AG09309 (cell line): ENCODE results near the gene WASF2.

Source experiments
- DNase-seq: peaks from one replicate; pipeline ENCODE4 v3.0.0-alpha.2; 2010; ENCODE audit warnings: low read depth
- H3K4me3 ChIP-seq: 2 replicates; pipeline ENCODE4 v1.5.1; 2011; ENCODE audit warnings: mild to moderate bottlenecking, low read depth, low read length, moderate library complexity; ENCODE audit not compliant: control insufficient read depth
- TF ChIP-seq, protein P1 (sequence below): IDR thresholded peaks from 2 replicates; pipeline ENCODE4 v1.5.1; 2011; ENCODE audit warnings: mild to moderate bottlenecking, low read depth, low read length, inconsistent platforms; ENCODE audit not compliant: insufficient read depth, control insufficient read depth; ENCODE audit errors: missing control alignments

WASF2 gene

DNA sequence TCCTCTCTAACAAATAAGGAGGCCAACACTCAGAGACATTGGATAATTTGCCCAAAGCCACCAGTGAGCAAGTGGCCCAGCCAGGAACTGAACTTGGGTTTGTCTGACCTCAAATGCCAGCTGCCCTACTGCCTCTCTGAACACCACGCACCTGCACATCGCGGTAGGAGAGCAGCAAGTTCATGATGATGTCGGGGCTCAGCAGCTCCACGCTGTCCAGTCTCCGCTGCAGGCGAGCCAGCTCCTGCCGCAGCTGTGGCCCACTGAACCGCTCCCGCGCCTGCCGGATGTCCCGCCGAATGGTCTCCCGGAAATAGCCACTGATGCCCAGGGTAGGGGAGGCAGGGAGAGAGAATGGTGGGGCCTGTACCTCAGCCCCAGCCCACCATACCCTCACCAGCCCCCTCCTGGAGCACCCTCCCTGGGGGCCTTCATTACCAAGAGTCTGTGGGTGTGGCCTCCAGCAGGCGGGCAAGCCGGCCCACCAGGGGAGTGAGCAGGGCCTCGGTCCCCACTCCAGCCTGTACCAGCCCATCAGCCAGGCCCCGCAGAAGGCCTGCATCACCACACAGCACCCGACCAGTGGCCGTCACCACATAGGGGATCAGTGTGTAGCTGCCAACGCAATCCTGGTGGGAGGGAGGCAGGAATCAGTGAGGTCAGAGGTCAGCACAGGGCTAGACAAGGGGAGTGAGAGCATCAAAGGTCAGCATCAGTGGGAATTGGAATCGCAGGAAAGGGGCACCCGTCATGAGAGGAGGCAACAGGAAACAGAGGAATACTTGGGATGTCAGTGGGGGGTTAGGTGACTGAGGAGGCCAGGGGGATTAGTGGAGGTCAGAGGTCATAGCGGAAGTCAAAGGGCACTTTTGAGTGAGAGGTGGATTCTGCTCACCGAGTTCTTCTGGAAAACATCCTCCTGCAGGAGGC lies 125.9 kb downstream of the WASF2 start:
- TF ChIP-seq, protein P1, sequence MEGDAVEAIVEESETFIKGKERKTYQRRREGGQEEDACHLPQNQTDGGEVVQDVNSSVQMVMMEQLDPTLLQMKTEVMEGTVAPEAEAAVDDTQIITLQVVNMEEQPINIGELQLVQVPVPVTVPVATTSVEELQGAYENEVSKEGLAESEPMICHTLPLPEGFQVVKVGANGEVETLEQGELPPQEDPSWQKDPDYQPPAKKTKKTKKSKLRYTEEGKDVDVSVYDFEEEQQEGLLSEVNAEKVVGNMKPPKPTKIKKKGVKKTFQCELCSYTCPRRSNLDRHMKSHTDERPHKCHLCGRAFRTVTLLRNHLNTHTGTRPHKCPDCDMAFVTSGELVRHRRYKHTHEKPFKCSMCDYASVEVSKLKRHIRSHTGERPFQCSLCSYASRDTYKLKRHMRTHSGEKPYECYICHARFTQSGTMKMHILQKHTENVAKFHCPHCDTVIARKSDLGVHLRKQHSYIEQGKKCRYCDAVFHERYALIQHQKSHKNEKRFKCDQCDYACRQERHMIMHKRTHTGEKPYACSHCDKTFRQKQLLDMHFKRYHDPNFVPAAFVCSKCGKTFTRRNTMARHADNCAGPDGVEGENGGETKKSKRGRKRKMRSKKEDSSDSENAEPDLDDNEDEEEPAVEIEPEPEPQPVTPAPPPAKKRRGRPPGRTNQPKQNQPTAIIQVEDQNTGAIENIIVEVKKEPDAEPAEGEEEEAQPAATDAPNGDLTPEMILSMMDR = no peak
- DNase-seq = no peak
- H3K4me3 ChIP-seq = no peak overlapping the region

DNA sequence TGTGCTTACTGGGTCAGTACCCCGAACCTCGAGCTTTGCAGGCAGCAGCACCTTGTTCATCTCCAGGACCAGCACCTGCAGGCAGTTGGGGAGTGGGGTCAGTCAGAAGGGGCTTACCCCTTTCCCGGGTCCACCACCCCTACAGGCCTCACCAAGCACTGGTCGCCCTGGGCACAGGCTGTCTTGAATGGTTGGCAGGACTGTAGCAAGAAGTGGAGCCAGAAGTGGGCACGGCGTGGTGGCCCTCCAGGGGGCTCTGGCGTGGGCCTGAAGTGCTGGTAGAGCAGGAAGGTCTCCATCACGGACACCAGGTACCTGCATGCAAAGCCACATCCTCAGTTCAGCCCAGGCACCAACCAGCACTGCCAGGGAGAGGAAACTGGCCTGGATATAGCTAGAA lies 128.4 kb downstream of the WASF2 start:
- H3K4me3 ChIP-seq = no peak overlapping the region
- DNase-seq = no peak
- TF ChIP-seq, protein P1 = no peak

DNA sequence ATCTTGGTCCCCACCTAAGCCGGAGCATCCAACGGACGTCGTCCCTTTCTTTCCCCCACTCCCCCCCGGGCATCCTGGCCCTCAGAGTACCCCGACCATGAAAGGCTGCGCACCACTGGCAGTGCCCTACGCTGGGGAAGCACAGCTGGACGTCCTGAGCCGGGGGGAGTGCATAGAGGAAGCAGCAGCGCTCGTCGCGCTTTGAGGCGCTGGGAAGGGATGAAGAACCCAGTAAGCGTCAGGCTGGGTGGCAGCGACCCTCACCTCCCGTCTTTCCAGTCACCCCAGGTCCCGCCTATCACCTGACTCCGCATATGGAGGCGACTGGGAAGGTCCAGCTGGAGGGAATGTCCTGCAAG lies 128.9 kb downstream of the WASF2 start:
- H3K4me3 ChIP-seq = no peak overlapping the region
- DNase-seq = no peak
- TF ChIP-seq, protein P1 = no peak

DNA sequence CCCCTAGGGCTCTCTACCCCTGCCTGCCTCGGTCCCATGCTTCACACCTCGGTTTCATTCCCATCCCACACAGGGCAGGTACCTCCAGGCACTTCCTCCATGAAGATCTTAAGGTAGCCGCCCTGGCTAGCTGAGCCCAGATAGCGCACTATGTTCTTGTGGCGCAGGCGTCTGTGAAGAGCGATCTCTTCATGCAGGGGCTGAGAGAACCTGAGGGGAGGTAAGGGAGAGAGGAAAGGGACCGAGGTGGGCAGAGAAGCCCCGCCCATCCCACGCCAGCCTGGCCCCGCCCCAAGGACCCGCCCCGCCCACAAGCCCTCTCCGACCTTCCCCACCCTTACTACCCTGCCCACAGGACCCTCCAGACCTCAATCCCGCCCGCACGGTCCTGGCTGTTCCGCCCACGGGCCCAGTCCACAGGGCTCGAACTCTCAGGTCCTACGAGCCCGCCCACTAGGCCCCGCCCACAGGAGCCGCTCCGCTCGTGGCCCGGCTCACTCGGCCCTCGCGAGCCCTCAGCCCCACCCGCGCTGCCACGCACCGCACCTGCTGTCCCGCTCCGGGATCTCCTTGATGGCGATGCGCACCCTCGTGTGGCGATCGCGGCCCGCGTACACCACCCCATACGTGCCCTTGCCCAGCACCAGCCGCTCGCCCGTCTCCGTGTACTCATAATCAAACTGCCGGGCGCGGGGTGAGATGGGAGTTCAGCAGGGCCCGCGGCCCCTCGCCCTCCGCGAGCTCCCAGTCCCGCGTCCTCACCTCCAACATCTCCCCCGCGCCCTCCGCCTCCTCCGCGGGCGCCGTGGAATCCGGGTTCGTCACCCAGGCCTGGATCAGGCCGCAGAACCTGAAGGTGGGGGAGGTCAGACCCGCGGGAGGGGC lies 129.6 kb downstream of the WASF2 start:
- no peak for DNase-seq
- TF ChIP-seq, protein P1 = no peak
- H3K4me3 ChIP-seq = no peak overlapping the region

DNA sequence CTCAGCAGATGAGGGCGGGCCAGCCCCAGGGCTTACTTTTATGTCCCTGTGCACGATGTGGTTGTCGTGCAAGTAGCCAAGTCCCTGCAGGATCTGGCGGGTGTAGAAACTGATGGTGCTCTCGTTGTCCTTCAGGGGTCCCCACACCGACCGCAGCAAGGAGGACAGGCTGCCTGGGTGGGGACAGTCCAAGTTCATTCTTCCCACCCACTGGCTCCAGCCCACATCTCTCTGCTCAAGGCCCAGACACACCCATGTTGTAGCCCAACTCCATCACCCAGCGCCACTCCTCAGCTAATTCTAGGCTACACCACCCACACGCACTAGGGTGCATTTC lies 130.2 kb downstream of the WASF2 start:
- DNase-seq = no peak
- TF ChIP-seq, protein P1 = no peak
- H3K4me3 ChIP-seq = no peak overlapping the region

DNA sequence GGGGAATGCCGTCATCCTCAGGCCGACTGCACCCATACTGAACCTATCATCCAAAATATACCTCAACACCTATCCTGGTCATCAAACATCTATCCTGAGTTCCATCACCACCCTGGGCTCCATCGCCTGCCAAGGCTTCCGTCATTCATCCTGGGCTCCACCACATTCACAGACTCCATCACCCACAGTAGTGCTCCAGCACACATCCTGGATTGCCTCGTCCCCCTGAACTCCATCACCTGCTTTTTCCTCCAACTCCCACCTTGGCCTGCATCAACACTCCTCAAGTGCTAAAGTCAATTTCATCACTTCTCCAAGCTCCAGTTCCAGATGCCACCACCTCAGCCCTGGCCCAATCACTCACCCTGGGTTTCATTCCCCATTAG lies 131.0 kb downstream of the WASF2 start:
- no peak for DNase-seq
- no peak overlapping the region for H3K4me3 ChIP-seq

More for the DNA sequence above, 131.0 kb downstream of the WASF2 start:
- TF ChIP-seq, protein P1 = no peak
